NCI-H82 (cell line): Measurements from ENCODE around the gene SCGB1D1.
A peak's percentile ranks its signal among the peaks of the same experiment; 100 is the strongest.
"Not testable (repeated sequence)": the region's sequence is repeated elsewhere in the genome, so short reads cannot be mapped to it uniquely, and the experiment has no call there.

Experiments used
- DNase-seq: peaks from one replicate; lab custom pipeline; 2025; lab: John Stamatoyannopoulos, UW

The SCGB1D1 gene

DNA sequence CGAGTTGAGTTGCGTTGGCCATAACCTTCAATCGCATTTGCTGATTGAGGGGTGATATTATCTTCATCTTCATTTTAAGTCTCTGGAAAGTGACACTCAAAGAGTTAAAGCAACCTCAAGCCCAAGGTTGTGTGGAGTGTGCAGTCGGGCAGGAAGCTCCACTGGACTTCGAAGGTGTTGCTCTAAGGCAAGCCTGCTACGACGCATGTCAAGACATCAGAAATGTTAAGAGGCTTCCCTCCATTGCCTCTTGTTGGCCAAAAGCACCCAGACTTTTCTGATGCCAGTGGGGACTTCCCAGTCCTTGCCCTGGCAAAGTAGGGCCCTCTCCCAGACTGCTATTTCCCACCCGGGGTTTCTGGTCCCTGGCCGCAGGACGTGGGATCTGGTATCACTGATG is 23.6 kb upstream of the SCGB1D1 start:
- no peak for DNase-seq

DNA sequence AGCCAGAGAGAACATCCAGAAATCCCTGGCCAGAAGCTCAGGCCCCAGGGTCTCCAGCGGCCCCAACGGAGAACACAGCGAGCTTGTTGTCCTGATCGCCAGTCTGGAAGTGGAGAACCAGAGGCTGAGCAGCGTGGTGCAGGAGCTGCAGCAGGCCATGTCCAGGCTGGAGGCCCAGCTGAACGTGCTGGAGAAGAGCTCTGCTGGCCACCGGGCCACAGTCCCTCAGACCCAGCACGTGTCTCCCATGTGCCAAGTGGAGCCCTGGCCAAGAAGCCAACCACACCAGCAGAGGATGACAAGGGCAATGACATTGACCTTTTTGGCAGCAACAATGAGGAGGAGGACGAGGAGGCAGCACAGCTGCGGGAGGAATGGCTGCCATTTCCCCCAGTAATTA is 20.6 kb upstream of the SCGB1D1 start:
- no peak for DNase-seq

- peak; percentile 5 for DNase-seq
Observed at GRCh38 chr11:62169935-62170334, 20.1 kb upstream of the SCGB1D1 start.

DNA sequence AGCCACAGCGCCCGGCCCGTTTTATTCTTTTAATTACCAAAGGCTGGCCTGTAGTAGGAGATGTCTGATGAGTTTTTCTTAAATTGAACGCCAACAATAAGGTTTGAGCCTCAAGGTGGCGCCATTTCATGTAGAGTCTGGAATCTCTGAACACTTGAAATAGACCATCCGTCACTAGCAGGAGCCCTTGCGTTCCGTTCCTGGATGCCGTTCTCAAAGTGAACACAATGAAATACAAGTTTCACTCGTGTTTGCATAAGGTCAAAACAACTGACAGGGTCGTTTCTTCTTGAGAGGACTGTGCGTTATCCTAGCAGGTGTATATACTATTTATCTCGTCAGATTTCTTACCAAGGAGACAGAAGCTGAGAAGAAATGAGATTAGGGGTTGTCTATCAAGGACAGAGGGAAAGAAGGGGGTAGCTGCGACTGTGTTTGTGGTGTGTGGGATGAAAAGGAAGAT is 18.7 kb upstream of the SCGB1D1 start:
- DNase-seq = peak; percentile 95

- DNase-seq = no peak
Observed at GRCh38 chr11:62172294-62172693, 17.7 kb upstream of the SCGB1D1 start.

DNA sequence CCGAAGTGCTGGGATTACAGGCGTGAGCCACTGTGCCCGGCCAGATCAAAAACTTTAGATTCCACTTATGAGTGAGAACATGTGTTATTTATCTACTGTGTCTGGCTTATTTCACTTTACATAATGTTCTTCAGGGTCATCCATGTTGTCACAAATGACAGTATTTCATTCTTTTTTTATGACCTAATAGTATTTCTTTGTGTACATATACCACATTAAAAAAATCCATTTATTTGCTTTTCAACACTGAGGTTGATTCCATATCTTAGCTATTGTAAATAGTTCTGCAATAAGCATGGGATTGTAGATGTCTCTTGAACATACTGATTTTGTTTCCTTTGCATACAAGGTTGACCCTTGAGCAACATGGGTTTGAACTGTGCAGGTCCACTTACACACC is 13.2 kb upstream of the SCGB1D1 start:
- DNase-seq = no peak

DNA sequence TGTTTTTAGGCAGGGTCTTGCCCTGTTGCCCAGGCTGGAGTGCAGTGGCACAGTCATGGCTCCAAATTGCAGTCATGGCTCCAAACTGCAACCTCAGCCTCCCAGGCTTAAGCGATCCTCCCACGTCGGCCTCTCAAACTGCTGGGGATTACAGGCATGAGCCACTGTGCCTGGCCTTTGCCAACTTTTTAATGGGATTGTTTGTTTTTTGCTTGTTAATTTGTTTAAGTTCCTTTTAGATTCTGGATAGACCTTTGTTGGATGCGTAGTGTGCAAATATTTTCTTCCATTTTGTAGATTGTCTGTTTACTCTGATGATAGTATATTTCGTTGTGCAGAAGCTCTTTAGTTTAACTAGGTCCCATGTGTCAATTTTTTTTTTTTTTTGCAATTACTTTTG is 10.0 kb upstream of the SCGB1D1 start:
- no peak for DNase-seq

- DNase-seq = no peak
Observed at GRCh38 chr11:62181097-62181496, 8.9 kb upstream of the SCGB1D1 start.

DNA sequence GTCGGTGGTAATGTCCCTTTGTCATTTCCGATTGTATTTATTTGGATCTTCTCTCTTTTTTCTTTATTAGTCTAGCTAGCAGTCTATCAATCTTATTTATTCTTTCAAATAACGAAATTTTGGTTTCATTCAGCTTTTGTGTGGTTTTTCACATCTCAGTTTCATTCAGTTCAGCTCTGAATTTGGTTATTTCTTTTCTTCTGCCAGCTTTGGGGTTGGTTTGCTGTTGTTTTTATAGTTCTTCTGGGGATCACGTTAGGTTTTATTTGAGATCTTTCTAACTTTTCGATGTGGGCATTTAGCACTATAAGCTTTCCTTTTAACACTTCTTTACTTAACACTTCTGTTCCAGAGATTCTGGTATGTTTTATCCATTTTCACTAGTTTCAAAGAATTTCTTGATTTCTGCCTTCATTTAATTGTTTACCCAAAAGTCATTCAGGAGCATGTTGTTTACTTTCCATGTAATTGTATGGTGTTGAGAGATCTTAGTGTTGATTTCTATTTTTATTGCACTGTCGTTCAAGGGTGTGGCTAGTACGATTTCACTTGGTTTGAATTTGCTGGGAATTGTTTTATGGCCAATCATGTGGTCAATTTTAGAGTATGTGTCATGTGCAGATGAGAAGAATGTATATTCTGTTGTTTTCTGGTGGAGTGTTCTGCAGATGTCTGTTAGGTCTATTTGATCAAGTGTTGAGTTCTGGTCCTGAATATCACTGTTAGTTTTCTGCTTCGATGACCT is 7.7 kb upstream of the SCGB1D1 start:
- no peak for DNase-seq

DNA sequence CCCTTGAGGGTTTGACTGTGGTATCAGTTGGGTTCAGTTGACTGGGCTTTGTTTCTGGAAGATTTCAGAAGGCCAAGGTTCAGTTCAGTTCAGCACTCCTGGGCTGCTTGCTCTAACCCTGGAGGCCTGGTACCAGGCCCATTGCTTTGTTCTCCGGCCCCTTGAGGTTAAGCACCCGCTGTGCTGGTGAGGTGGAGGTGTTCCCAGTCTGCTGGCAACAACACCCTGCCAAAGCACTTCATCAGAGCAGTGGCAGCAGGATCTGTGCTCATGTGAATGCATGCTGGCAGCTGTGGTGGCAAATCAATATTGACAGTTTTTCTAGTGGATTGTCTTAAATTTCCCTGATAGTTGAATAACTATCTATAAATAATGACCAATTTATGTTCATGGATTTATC is 3.8 kb upstream of the SCGB1D1 start:
- DNase-seq = no peak

GRCh38 chr11:62193952-62194351 is 3.9 kb downstream of the SCGB1D1 start:
- DNase-seq = no peak

DNA sequence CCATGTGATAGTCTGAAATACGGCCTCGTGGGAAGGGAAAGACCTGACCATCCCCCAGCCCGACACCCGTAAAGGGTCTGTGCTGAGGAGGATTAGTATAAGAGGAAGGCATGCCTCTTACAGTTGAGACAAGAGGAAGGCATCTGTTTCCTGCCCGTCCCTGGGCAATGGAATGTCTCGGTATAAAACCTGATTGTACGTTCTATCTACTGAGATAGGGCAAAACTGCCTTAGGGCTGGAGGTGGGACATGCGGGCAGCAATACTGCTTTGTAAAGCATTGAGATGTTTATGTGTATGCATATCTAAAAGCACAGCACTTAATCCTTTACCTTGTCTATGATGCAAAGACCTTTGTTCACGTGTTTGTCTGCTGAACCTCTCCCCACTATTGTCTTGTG is 5.0 kb downstream of the SCGB1D1 start:
- not testable (repeated sequence) for DNase-seq

DNA sequence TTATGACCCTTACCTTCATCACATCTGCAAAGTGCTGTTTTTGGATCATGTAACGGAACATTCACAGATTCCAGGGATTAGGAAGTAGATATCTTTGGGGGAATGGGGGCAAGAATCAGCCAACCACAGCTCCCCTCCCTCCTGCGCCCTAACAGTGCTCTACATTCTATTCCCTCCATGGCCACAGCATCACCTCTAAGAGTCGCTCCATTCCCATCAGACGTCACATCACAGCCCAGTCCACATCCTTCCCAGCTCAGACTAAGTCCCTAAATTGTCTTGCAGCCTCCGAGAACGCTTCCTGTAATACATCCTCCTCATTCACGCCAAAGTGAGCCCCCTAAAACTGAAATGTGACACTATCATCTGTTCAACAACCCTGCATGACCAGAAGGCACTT is 5.9 kb downstream of the SCGB1D1 start:
- no peak for DNase-seq

DNA sequence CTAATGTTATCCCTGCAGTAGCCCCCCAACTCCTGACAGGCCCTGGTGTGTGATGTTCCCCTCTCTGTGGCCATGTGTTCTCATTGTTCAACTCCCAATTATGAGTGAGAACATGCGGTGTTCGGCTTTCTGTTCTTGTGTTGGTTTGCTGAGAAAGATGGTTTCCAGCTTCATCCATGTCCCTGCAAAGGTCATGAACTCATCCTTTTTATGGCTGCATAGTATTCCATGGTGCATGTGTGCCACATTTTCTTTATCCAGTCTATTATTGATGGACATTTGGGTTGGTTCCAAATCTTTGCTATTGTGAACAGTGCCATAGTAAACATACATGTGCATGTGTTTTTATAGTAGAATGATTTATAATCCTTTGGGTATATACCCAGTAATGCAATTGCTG is 7.4 kb downstream of the SCGB1D1 start:
- not testable (repeated sequence) for DNase-seq

GRCh38 chr11:62201376-62201775 is 11.4 kb downstream of the SCGB1D1 start:
- no peak for DNase-seq

GRCh38 chr11:62202910-62203309 is 12.9 kb downstream of the SCGB1D1 start:
- no peak for DNase-seq

GRCh38 chr11:62204430-62204829 is 14.4 kb downstream of the SCGB1D1 start:
- no peak for DNase-seq

DNA sequence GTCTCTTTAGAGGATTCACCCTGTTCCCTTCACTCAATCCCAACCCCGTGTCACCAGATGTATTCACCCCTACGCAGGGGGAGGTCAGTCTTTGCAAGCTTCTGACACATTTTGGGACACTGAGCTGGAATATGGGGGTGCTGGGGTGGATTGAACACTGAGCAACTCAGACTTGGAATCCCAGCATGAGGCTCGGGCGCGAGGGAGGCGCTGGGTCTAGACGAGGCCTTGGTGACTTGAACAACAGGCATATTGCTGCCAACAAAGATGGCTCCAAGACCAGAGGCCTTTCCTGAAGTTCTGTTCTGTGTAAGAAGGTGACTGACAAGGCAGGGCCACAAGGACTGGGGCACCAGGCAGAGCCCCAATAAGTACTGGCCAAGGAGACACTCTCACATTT is 15.4 kb downstream of the SCGB1D1 start:
- no peak for DNase-seq

DNA sequence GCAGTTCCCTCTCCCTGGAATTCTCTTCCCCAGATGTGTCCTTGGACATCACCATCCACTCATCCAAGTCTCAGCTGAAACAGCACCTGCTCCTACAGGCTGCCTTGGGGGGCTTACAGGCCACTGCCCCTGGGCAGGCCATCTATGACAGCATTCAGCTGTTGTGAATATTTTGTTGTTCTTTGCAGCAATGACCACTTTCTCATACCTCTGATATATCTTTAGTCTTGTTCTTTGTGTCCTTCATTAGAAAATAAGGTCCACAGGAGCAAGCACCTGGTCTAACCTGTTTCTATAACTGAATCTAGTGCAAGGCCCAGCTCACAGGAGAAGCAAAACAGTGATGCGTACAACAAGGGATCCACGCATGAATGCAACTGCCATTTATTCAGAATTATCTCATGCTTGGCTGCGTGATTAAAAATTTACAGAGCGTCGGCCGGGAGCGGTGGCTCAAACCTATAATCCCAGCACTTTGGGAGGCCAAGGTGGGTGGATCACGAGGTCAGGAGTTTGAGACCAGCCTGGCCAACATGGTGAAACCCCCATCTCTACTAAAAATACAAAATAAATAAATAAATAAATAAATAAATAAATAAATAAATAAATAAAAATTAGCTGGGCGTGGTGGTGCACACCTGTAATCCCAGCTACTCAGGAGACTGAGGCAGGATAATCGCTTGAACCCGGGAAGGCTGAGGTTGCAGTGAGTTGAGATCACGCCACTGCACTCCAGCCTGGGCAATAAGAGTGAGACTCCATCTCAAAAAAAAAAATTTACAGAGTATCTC is 16.5 kb downstream of the SCGB1D1 start:
- DNase-seq = not testable (repeated sequence)

DNA sequence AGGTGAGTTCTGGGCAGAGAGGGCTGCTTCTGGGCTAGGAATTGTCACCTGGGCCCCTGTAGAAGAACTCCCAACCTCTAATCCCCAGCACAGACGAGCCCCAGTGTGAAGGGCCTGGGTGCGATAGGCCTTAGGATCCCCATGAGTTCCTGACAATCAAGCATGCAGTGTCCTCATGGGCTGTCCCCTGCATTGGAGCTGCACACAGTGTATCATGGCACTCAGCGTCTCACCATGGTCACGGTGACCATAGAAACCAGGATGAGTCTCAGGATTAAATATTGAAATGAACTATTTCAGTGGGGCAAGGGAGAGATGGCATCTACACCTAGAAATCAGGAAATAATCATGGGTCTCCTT is 18.7 kb downstream of the SCGB1D1 start:
- DNase-seq = no peak

DNA sequence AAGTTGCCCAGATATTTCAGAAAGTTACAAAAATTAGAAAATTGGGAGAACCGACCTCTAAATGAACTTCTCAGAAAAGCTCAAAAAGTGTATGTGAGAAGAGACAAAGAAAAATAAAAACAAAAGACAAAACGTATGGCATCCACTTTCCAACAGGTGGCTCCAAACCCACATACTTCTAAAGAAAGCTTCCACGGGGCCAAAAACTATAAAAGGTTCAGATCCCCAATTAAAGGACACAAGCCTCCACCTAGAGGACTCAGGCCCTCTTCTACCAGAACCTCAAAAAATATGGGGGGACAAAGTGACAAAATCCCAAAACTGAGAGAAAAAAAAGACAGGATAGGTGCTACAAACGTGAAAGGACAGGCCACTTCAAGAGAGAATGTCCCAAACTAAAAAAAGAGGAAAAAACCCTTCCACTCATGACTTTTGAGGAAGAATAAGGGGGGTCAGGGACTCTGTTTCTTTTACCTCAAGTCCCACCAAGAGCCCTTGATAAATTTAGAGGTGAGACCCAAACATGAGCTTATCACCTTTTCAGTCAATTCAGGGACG is 27.3 kb downstream of the SCGB1D1 start:
- DNase-seq = peak; percentile 41

DNA sequence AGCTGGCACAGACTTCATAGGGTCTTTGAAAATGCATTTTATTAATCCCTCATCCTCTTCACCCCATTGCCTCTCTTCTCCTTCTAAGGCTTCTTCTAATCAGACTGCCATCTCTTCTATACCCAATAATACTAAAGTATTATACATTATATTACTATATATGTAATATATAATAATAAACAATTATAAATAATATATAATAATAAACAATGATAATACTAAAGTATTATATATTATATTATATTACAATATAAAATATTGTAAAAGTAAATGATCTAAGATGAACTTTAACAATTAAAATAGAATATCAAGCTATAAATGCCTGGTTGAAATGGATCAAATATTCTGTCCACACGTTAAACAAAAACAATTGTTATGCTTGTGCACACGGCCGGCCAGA is 31.5 kb downstream of the SCGB1D1 start:
- DNase-seq = no peak

- DNase-seq = no peak
Observed at GRCh38 chr11:62223095-62223494, 33.1 kb downstream of the SCGB1D1 start.
